GM23338 (cell line): ENCODE measurements around the gene KIF19.

Experiments used
- CREB1 ChIP-seq: fragments of 250-450 bp; sonication (Bioruptor Pico); IDR thresholded peaks from 2 replicates; pipeline ENCODE4 v1.5.0; 2020; ENCODE audit warnings: low read depth, mild to moderate bottlenecking, moderate library complexity
- CTCF ChIP-seq, 2 experiments: fragments of 200-600 bp in 1 of 2; sonication (generic) in 1 of 2; conservative IDR thresholded peaks; 2 replicates each; pipeline versions ENCODE4 v1.5.1 to v1.6.1; 2016 to 2017; ENCODE audit warnings: antibody characterized with exemption in 2 of 2, low read depth in 2 of 2, mild to moderate bottlenecking in 2 of 2, moderate library complexity in 1 of 2

DNA sequence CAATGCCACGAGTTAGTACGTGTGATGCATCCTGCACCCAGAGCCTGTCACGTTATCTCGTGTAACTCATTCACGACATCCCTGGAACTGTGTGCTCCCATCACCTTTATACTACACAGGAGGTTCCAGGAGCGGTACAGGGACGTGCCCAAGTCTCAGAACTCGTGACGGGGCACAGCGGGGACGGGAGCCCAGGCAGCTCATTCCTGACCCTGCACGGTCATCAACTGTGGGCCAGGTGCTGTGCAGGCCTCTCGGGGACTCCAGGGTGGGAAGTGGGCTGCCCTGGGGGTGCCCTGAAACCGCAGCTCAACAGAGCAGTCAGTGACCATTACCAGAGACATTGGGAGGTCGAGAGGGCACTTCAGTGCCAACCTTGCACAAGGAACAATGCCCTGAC lies 11.1 kb upstream of the KIF19 start:
- TF ChIP-seq CTCF (conservative IDR thresholded peaks at IDR 0.05; ENCODE audit: low read depth in 2 of 2) (no peak), CREB1 (CRISPR knock-in tag) (no peak)
